CD4-positive, CD25-positive, alpha-beta regulatory T cell (primary cell): ENCODE results near the gene PLAAT4. TPM values are rescaled to one million over a fixed set of nuclear protein-coding genes. Genes with fewer than 3 reads are reported as not detected.
A peak's percentile ranks its signal among the peaks of the same experiment; 100 is the strongest.
"Not testable (repeated sequence)": the region's sequence is repeated elsewhere in the genome, so short reads cannot be mapped to it uniquely, and the experiment has no call there.

Experiments
- ATAC-seq, 2 donors: fragments of 150-1000 bp; cut with Tn5 transposase; one replicate each; pipeline ENCODE4 v1.10.0; 2021; ENCODE audit warnings: low read depth in 2 of 2, moderate number of reproducible peaks in 2 of 2, moderate library complexity in 1 of 2
- DNase-seq, 3 donors: peaks; one replicate each; pipeline versions ENCODE4 v3.0.0 to v3.0.0-alpha.2; 2012 to 2022; ENCODE audit warnings: mixed read lengths in 1 of 3
- H3K27ac ChIP-seq: one replicate; pipeline ENCODE4 v1.7.0; 2013; ENCODE audit warnings: mild to moderate bottlenecking, low read length; ENCODE audit not compliant: insufficient read depth, poor library complexity, severe bottlenecking
- H3K27me3 ChIP-seq: one replicate; pipeline ENCODE4 v1.7.0; 2013; ENCODE audit warnings: low read length; ENCODE audit not compliant: control insufficient read depth, insufficient read depth
- H3K36me3 ChIP-seq: one replicate; pipeline ENCODE4 v1.7.0; 2013; ENCODE audit warnings: mild to moderate bottlenecking, low read length, moderate library complexity; ENCODE audit not compliant: control insufficient read depth, insufficient read depth
- H3K4me1 ChIP-seq: 2 replicates; pipeline ENCODE4 v1.7.0; 2013; ENCODE audit warnings: mild to moderate bottlenecking, low read length; ENCODE audit not compliant: insufficient read depth, control insufficient read depth, poor library complexity, severe bottlenecking
- H3K4me3 ChIP-seq: one replicate; pipeline ENCODE4 v1.7.0; 2013; ENCODE audit warnings: low read depth, mild to moderate bottlenecking, low read length, moderate library complexity
- H3K9me3 ChIP-seq, 2 experiments: 1 replicate in 1 of 2; 2 replicates in 1 of 2; pipeline ENCODE4 v1.7.0; 2013; ENCODE audit warnings: low read length in 2 of 2, mild to moderate bottlenecking in 1 of 2, moderate library complexity in 1 of 2; ENCODE audit not compliant: control insufficient read depth in 2 of 2
- H3K27ac Mint-ChIP-seq, 3 donors: one replicate each; pipeline ENCODE4 v1.8.0; 2020 to 2022; ENCODE audit warnings: mild to moderate bottlenecking in 3 of 3, mixed read lengths in 3 of 3, moderate library complexity in 2 of 3
- H3K27me3 Mint-ChIP-seq: one replicate; pipeline ENCODE4 v1.8.0; 2022; ENCODE audit warnings: mild to moderate bottlenecking, mixed read lengths
- H3K36me3 Mint-ChIP-seq: one replicate; pipeline ENCODE4 v1.8.0; 2020; ENCODE audit warnings: mixed read lengths
- H3K4me1 Mint-ChIP-seq, 4 donors: one replicate each; pipeline ENCODE4 v1.8.0; 2020 to 2022; ENCODE audit warnings: mixed read lengths in 4 of 4, mild to moderate bottlenecking in 1 of 4
- H3K4me3 Mint-ChIP-seq, 4 donors: one replicate each; pipeline ENCODE4 v1.8.0; 2020 to 2022; ENCODE audit warnings: mild to moderate bottlenecking in 4 of 4, mixed read lengths in 4 of 4, moderate library complexity in 3 of 4
- H3K9me3 Mint-ChIP-seq, 7 donors: one replicate each; pipeline ENCODE4 v1.8.0; 2020 to 2022; ENCODE audit warnings: mixed read lengths in 7 of 7, mild to moderate bottlenecking in 3 of 7, moderate library complexity in 2 of 7
- polyA plus RNA-seq, 4 donors: library from polyadenylated mRNA; unstranded; fragments of 300-500 nt; fragmentation: Illumina TruSeq; gene quantifications; one replicate each; pipeline ENCODE4 v1.2.3, GENCODE V29; 2021
- total RNA-seq: library from RNA; stranded (reverse); gene quantifications from one replicate; pipeline ENCODE4 v1.2.3, GENCODE V29; 2022

The PLAAT4 gene
- total and polyA plus RNA-seq, 5 donors from 2014 or later, result 118 to 493 (median 422) TPM

GRCh38 chr11:63523151-63523550 lies 13.5 kb upstream of the PLAAT4 start:
- Mint-ChIP-seq H3K4me1 (peaks cover 12 to 29% (median 16%) of the 10 kb centered on the region in 4 donors), H3K27ac (no peak overlapping the region), H3K36me3 (no peaks in the 10 kb centered on the region), H3K4me3 (no peak overlapping the region), H3K9me3 (peaks cover 0 to 6% (median 0%) of the 10 kb centered on the region in 7 donors), H3K27me3 (peaks cover 23% of the 10 kb centered on the region)
- Histone ChIP-seq H3K36me3 (no peaks in the 10 kb centered on the region), H3K27me3 (no peaks in the 10 kb centered on the region), H3K9me3 (peaks cover 0 to 2% of the 10 kb centered on the region in 2 experiments), H3K4me1 (peaks cover 6% of the 10 kb centered on the region), H3K27ac (no peak overlapping the region), H3K4me3 (no peak overlapping the region)
- DNase-seq (no peak), ATAC-seq (no peak)

- no peak overlapping the region for H3K4me3 Mint-ChIP-seq
- no peaks in the 10 kb centered on the region for H3K36me3 ChIP-seq
- H3K27ac ChIP-seq, result no peak overlapping the region
- peak overlapping the region; percentile 23 to 43 (median 31) for H3K27ac Mint-ChIP-seq
- H3K9me3 ChIP-seq, result peaks cover 0 to 2% of the 10 kb centered on the region in 2 experiments
- H3K9me3 Mint-ChIP-seq, result peaks cover 0 to 6% (median 0%) of the 10 kb centered on the region in 7 donors
- H3K4me1 ChIP-seq, result peaks cover 26% of the 10 kb centered on the region
- no peak for ATAC-seq
- no peak overlapping the region for H3K4me3 ChIP-seq
- H3K4me1 Mint-ChIP-seq, result peaks cover 22 to 43% (median 33%) of the 10 kb centered on the region in 4 donors
- H3K27me3 Mint-ChIP-seq, result peaks cover 5% of the 10 kb centered on the region
- DNase-seq, result no peak
- H3K27me3 ChIP-seq, result no peaks in the 10 kb centered on the region
- H3K36me3 Mint-ChIP-seq, result no peaks in the 10 kb centered on the region
Measured at GRCh38 chr11:63527667-63528066, 8.9 kb upstream of the PLAAT4 start.

- H3K4me1 Mint-ChIP-seq, result peaks cover 22 to 48% (median 36%) of the 10 kb centered on the region in 4 donors
- not testable (repeated sequence) for H3K9me3 ChIP-seq, H3K9me3 Mint-ChIP-seq, DNase-seq, ATAC-seq, H3K27me3 ChIP-seq, H3K4me3 ChIP-seq, H3K4me3 Mint-ChIP-seq, H3K36me3 ChIP-seq, H3K36me3 Mint-ChIP-seq, H3K27me3 Mint-ChIP-seq, H3K27ac ChIP-seq
- peaks cover 31% of the 10 kb centered on the region for H3K4me1 ChIP-seq
- H3K27ac Mint-ChIP-seq, result peak overlapping the region in 1 of 3 donors; percentile 23
Measured at GRCh38 chr11:63528156-63528555, 8.5 kb upstream of the PLAAT4 start.

- H3K27me3 Mint-ChIP-seq, H3K36me3 ChIP-seq, DNase-seq, H3K9me3 Mint-ChIP-seq, ATAC-seq, H3K36me3 Mint-ChIP-seq, H3K27ac ChIP-seq, H3K4me3 ChIP-seq, H3K9me3 ChIP-seq, H3K27me3 ChIP-seq: not testable (repeated sequence)
- H3K4me1 ChIP-seq, result peaks cover 38% of the 10 kb centered on the region
- peak overlapping the region; percentile 68 to 90 (median 83) for H3K27ac Mint-ChIP-seq
- peak overlapping the region in 1 of 4 donors; percentile 39 for H3K4me3 Mint-ChIP-seq
- peaks cover 27 to 55% (median 42%) of the 10 kb centered on the region in 4 donors for H3K4me1 Mint-ChIP-seq
Measured at GRCh38 chr11:63528729-63529278, 7.8 kb upstream of the PLAAT4 start.

- H3K4me3 Mint-ChIP-seq, result peak overlapping the region in 2 of 4 donors; percentile 35 to 85
- H3K27ac ChIP-seq, H3K36me3 ChIP-seq, H3K36me3 Mint-ChIP-seq, DNase-seq, H3K27me3 Mint-ChIP-seq, H3K9me3 ChIP-seq, H3K9me3 Mint-ChIP-seq, H3K27me3 ChIP-seq, ATAC-seq: not testable (repeated sequence)
- peak overlapping the region; percentile 68 to 90 (median 83) for H3K27ac Mint-ChIP-seq
- Histone ChIP-seq H3K4me3 (peak overlapping the region; percentile 18), H3K4me1 (peaks cover 43% of the 10 kb centered on the region)
- H3K4me1 Mint-ChIP-seq, result peaks cover 30 to 61% (median 48%) of the 10 kb centered on the region in 4 donors
Measured at GRCh38 chr11:63529373-63529772, 7.2 kb upstream of the PLAAT4 start.

- Mint-ChIP-seq H3K4me1 (peaks cover 32 to 66% (median 52%) of the 10 kb centered on the region in 4 donors), H3K27me3 (no peaks in the 10 kb centered on the region), H3K4me3 (peak overlapping the region in 2 of 4 donors; percentile 35 to 85)
Measured at GRCh38 chr11:63530021-63530420, 6.6 kb upstream of the PLAAT4 start.

GRCh38 chr11:63531074-63531792 lies 5.4 kb upstream of the PLAAT4 start:
- ATAC-seq (peak; percentile 99 to 100), DNase-seq (peak; percentile 55 to 90 (median 84))
- H3K27me3 Mint-ChIP-seq, H3K9me3 Mint-ChIP-seq, H3K9me3 ChIP-seq, H3K27me3 ChIP-seq, H3K36me3 Mint-ChIP-seq, H3K36me3 ChIP-seq: not testable (repeated sequence)
- Mint-ChIP-seq H3K27ac (peak overlapping the region; percentile 92 to 98 (median 95)), H3K4me1 (peaks cover 35 to 78% (median 59%) of the 10 kb centered on the region in 4 donors), H3K4me3 (peak overlapping the region; percentile 59 to 83 (median 80))
- Histone ChIP-seq H3K4me1 (peaks cover 62% of the 10 kb centered on the region), H3K4me3 (peak overlapping the region; percentile 71), H3K27ac (peak overlapping the region; percentile 68)

More at GRCh38 chr11:63530021-63530420, 6.6 kb upstream of the PLAAT4 start:
- DNase-seq (no peak), ATAC-seq (no peak)
- Mint-ChIP-seq H3K9me3 (peaks cover 0 to 1% (median 0%) of the 10 kb centered on the region in 7 donors), H3K36me3 (no peaks in the 10 kb centered on the region), H3K27ac (peak overlapping the region; percentile 68 to 93 (median 83))
- Histone ChIP-seq H3K27ac (peak overlapping the region; percentile 23), H3K9me3 (no peaks in the 10 kb centered on the region), H3K4me3 (peak overlapping the region; percentile 18), H3K36me3 (no peaks in the 10 kb centered on the region), H3K27me3 (no peaks in the 10 kb centered on the region), H3K4me1 (peaks cover 50% of the 10 kb centered on the region)
